Measurements from ENCODE around the gene EML1.

EML1 gene

GRCh38 chr14:99865408-99865807 lies 72.2 kb downstream of the EML1 start:
- Mint-ChIP-seq H3K27ac (ENCODE audit: low read depth) (no peak overlapping the region), H3K36me3 (ENCODE audit: insufficient read depth) (no peaks in the 10 kb centered on the region), H3K4me3 (no peak overlapping the region), H3K4me1 (no peaks in the 10 kb centered on the region), H3K9me3 (no peaks in the 10 kb centered on the region), H3K27me3 (peaks cover 77% of the 10 kb centered on the region)
- DNase-seq (ENCODE audit: low spot score in 2 of 2) (no peak), ATAC-seq (replicated peaks; ENCODE audit: extremely low read depth, poor library complexity, severe bottlenecking) (no peak)

GRCh38 chr14:99870617-99871016 lies 77.4 kb downstream of the EML1 start:
- no peak for DNase-seq (ENCODE audit: low spot score in 2 of 2)
- H3K4me3 Mint-ChIP-seq, result no peak overlapping the region
- H3K4me1 Mint-ChIP-seq, result no peaks in the 10 kb centered on the region
- no peaks in the 10 kb centered on the region for H3K9me3 Mint-ChIP-seq
- H3K36me3 Mint-ChIP-seq (ENCODE audit: insufficient read depth), result no peaks in the 10 kb centered on the region
- peaks cover 84% of the 10 kb centered on the region for H3K27me3 Mint-ChIP-seq
- no peak overlapping the region for H3K27ac Mint-ChIP-seq (ENCODE audit: low read depth)
- ATAC-seq (replicated peaks; ENCODE audit: extremely low read depth, poor library complexity, severe bottlenecking), result no peak

GRCh38 chr14:99871771-99872170 lies 78.6 kb downstream of the EML1 start:
- peaks cover 90% of the 10 kb centered on the region for H3K27me3 Mint-ChIP-seq
- no peaks in the 10 kb centered on the region for H3K36me3 Mint-ChIP-seq (ENCODE audit: insufficient read depth)

GRCh38 chr14:99872786-99873440 lies 79.7 kb downstream of the EML1 start:
- H3K4me1 Mint-ChIP-seq, result no peaks in the 10 kb centered on the region
- H3K4me3 Mint-ChIP-seq, result no peak overlapping the region
- no peaks in the 10 kb centered on the region for H3K36me3 Mint-ChIP-seq (ENCODE audit: insufficient read depth)
- H3K9me3 Mint-ChIP-seq, result no peaks in the 10 kb centered on the region
- H3K27me3 Mint-ChIP-seq, result peaks cover 90% of the 10 kb centered on the region
- H3K27ac Mint-ChIP-seq (ENCODE audit: low read depth), result no peak overlapping the region
- ATAC-seq (replicated peaks; ENCODE audit: extremely low read depth, poor library complexity, severe bottlenecking) (no peak), DNase-seq (ENCODE audit: low spot score in 2 of 2) (no peak)

More at GRCh38 chr14:99871771-99872170, 78.6 kb downstream of the EML1 start:
- no peak overlapping the region for H3K4me3 Mint-ChIP-seq
- no peaks in the 10 kb centered on the region for H3K4me1 Mint-ChIP-seq
- ATAC-seq (replicated peaks; ENCODE audit: extremely low read depth, poor library complexity, severe bottlenecking) (no peak), DNase-seq (ENCODE audit: low spot score in 2 of 2) (no peak)
- H3K9me3 Mint-ChIP-seq, result no peaks in the 10 kb centered on the region
- no peak overlapping the region for H3K27ac Mint-ChIP-seq (ENCODE audit: low read depth)

- H3K27ac Mint-ChIP-seq (ENCODE audit: low read depth), result no peak overlapping the region
- H3K4me1 Mint-ChIP-seq, result no peaks in the 10 kb centered on the region
- H3K4me3 Mint-ChIP-seq, result no peak overlapping the region
- H3K9me3 Mint-ChIP-seq, result no peaks in the 10 kb centered on the region
- DNase-seq (ENCODE audit: low spot score in 2 of 2), result no peak
- ATAC-seq (replicated peaks; ENCODE audit: extremely low read depth, poor library complexity, severe bottlenecking), result no peak
- peaks cover 90% of the 10 kb centered on the region for H3K27me3 Mint-ChIP-seq
- H3K36me3 Mint-ChIP-seq (ENCODE audit: insufficient read depth), result no peaks in the 10 kb centered on the region
These were observed 80.4 kb downstream of the EML1 start for GRCh38 chr14:99873653-99874052.

GRCh38 chr14:99874306-99874705 lies 81.1 kb downstream of the EML1 start:
- no peaks in the 10 kb centered on the region for H3K4me1 Mint-ChIP-seq
- ATAC-seq (replicated peaks; ENCODE audit: extremely low read depth, poor library complexity, severe bottlenecking) (no peak), DNase-seq (ENCODE audit: low spot score in 2 of 2) (no peak)
- peaks cover 90% of the 10 kb centered on the region for H3K27me3 Mint-ChIP-seq
- H3K4me3 Mint-ChIP-seq, result no peak overlapping the region
- no peak overlapping the region for H3K27ac Mint-ChIP-seq (ENCODE audit: low read depth)
- H3K36me3 Mint-ChIP-seq (ENCODE audit: insufficient read depth), result peaks cover 2% of the 10 kb centered on the region
- H3K9me3 Mint-ChIP-seq, result no peaks in the 10 kb centered on the region

GRCh38 chr14:99875421-99875820 lies 82.2 kb downstream of the EML1 start:
- no peak for DNase-seq (ENCODE audit: low spot score in 2 of 2)
- Mint-ChIP-seq H3K27me3 (peaks cover 93% of the 10 kb centered on the region), H3K4me3 (no peak overlapping the region)

GRCh38 chr14:99875836-99876235 lies 82.6 kb downstream of the EML1 start:
- no peak overlapping the region for H3K27ac Mint-ChIP-seq (ENCODE audit: low read depth)
- peaks cover 97% of the 10 kb centered on the region for H3K27me3 Mint-ChIP-seq
- H3K4me1 Mint-ChIP-seq, result no peaks in the 10 kb centered on the region
- H3K4me3 Mint-ChIP-seq, result no peak overlapping the region
- DNase-seq (ENCODE audit: low spot score in 2 of 2) (no peak), ATAC-seq (replicated peaks; ENCODE audit: extremely low read depth, poor library complexity, severe bottlenecking) (no peak)
- H3K9me3 Mint-ChIP-seq, result no peaks in the 10 kb centered on the region
- peaks cover 2% of the 10 kb centered on the region for H3K36me3 Mint-ChIP-seq (ENCODE audit: insufficient read depth)

More at GRCh38 chr14:99875421-99875820, 82.2 kb downstream of the EML1 start:
- Mint-ChIP-seq H3K36me3 (ENCODE audit: insufficient read depth) (peaks cover 2% of the 10 kb centered on the region), H3K9me3 (no peaks in the 10 kb centered on the region), H3K4me1 (no peaks in the 10 kb centered on the region), H3K27ac (ENCODE audit: low read depth) (no peak overlapping the region)
- ATAC-seq (replicated peaks; ENCODE audit: extremely low read depth, poor library complexity, severe bottlenecking), result no peak

- no peaks in the 10 kb centered on the region for H3K4me1 Mint-ChIP-seq
- peaks cover 2% of the 10 kb centered on the region for H3K36me3 Mint-ChIP-seq (ENCODE audit: insufficient read depth)
- H3K9me3 Mint-ChIP-seq, result no peaks in the 10 kb centered on the region
- H3K27ac Mint-ChIP-seq (ENCODE audit: low read depth), result no peak overlapping the region
- ATAC-seq (replicated peaks; ENCODE audit: extremely low read depth, poor library complexity, severe bottlenecking), result no peak
- no peak for DNase-seq (ENCODE audit: low spot score in 2 of 2)
- no peak overlapping the region for H3K4me3 Mint-ChIP-seq
- H3K27me3 Mint-ChIP-seq, result peaks cover 95% of the 10 kb centered on the region
These were observed 83.2 kb downstream of the EML1 start for GRCh38 chr14:99876406-99876805.

- H3K4me3 Mint-ChIP-seq, result no peak overlapping the region
- H3K27me3 Mint-ChIP-seq, result peaks cover 74% of the 10 kb centered on the region
- H3K9me3 Mint-ChIP-seq, result no peaks in the 10 kb centered on the region
- H3K4me1 Mint-ChIP-seq, result no peaks in the 10 kb centered on the region
- H3K36me3 Mint-ChIP-seq (ENCODE audit: insufficient read depth), result peaks cover 2% of the 10 kb centered on the region
- ATAC-seq (replicated peaks; ENCODE audit: extremely low read depth, poor library complexity, severe bottlenecking), result no peak
- DNase-seq (ENCODE audit: low spot score in 2 of 2), result no peak
- H3K27ac Mint-ChIP-seq (ENCODE audit: low read depth), result no peak overlapping the region
These were observed 85.3 kb downstream of the EML1 start for GRCh38 chr14:99878563-99878962.

GRCh38 chr14:99879401-99880295 lies 86.4 kb downstream of the EML1 start:
- H3K36me3 Mint-ChIP-seq (ENCODE audit: insufficient read depth), result peaks cover 2% of the 10 kb centered on the region
- H3K27ac Mint-ChIP-seq (ENCODE audit: low read depth), result no peak overlapping the region
- no peak for ATAC-seq (replicated peaks; ENCODE audit: extremely low read depth, poor library complexity, severe bottlenecking)
- DNase-seq (ENCODE audit: low spot score in 2 of 2), result no peak
- H3K27me3 Mint-ChIP-seq, result peaks cover 65% of the 10 kb centered on the region
- H3K4me1 Mint-ChIP-seq, result no peaks in the 10 kb centered on the region
- H3K9me3 Mint-ChIP-seq, result no peaks in the 10 kb centered on the region
- no peak overlapping the region for H3K4me3 Mint-ChIP-seq

- no peak for ATAC-seq (replicated peaks; ENCODE audit: extremely low read depth, poor library complexity, severe bottlenecking)
- no peak overlapping the region for H3K4me3 Mint-ChIP-seq
These were observed 87.6 kb downstream of the EML1 start for GRCh38 chr14:99880651-99881420.

More at GRCh38 chr14:99880651-99881420, 87.6 kb downstream of the EML1 start:
- H3K9me3 Mint-ChIP-seq, result no peaks in the 10 kb centered on the region
- H3K27ac Mint-ChIP-seq (ENCODE audit: low read depth), result no peak overlapping the region
- H3K27me3 Mint-ChIP-seq, result peaks cover 54% of the 10 kb centered on the region
- H3K36me3 Mint-ChIP-seq (ENCODE audit: insufficient read depth), result peaks cover 2% of the 10 kb centered on the region
- H3K4me1 Mint-ChIP-seq, result no peaks in the 10 kb centered on the region
- no peak for DNase-seq (ENCODE audit: low spot score in 2 of 2)

All from central memory CD8-positive, alpha-beta T cell (primary cell).